Measurements from ENCODE around the gene MVB12B.

MVB12B gene

DNA sequence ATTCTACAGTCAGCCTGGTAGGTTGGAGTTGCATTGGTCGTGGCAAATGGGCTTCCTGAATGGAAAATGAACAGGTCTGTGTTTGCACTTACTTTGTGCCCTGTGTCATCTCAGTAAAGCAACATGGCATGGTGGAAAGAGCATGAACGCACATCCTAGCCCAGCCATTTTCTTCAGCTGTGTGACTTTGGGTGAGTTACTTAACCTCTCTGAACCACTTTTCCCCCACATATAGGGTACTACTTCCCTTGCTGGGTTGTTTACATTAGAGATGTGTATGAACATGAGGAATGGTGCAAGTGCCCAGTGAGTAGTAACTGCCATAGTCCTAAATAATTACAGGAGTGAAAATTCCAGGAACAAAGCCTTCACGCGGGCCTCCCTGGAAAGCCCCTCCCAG lies 83.6 kb downstream of the MVB12B start:
- peak in 1 of 42 donors; percentile 15 for DNase-seq
- intact Hi-C loops (cut with DNase I): no loop called here

GRCh38 chr9:126411225-126411947 lies 84.8 kb downstream of the MVB12B start:
- intact Hi-C loops (cut with DNase I): no loop called here
- DNase-seq: peak in 1 of 42 donors; percentile 14

DNA sequence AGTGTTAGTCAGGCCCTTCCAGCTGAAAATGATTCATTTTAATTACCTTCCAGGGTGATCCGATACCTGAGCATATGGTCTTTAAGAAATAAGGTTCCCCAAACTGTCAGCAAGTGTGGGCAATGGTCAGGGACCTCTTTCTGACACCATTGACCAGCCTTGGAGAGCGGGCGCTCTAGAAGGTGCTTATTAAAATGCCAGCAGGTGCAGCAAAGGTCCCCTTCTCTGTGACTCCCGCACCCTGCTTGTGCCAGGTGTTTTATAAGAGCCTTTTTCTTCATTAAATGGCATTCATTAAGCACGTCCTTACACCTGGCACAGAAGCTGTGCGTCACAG lies 85.3 kb downstream of the MVB12B start:
- DNase-seq: peak in 2 of 42 donors; percentile 15 to 28
- intact Hi-C loops (cut with DNase I): no loop called here

GRCh38 chr9:126412905-126413304 lies 86.3 kb downstream of the MVB12B start:
- peak in 1 of 42 donors; percentile 2 for DNase-seq
- intact Hi-C loops (cut with DNase I): no loop called here

- peak in 3 of 42 donors; percentile 12 to 37 (median 25) for DNase-seq
- intact Hi-C loops (cut with DNase I): no loop called here
These were observed 86.9 kb downstream of the MVB12B start for GRCh38 chr9:126413391-126414068.

GRCh38 chr9:126415741-126416370 lies 89.2 kb downstream of the MVB12B start:
- peak in 20 of 42 donors; percentile 27 to 82 (median 60) for DNase-seq
- intact Hi-C loops (cut with DNase I): no loop called here

DNA sequence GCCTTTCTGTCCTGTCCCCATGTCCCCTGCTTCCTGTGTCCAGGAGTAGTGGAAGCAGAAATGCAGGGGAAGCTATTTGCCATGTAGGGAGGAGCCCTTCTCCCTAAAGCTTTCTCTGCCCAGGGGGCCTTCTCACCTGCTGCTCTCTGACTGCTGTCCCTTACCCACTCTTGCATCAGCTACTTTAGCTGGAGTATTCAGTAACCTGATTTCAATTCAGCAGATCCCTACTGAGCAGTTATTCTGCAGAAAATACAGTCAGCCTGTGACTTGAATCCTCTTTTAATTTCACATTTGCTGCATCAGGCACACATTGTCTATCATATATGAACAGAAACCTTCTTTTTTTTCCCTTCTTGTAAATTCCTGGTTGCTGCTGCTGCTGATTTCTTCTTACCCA lies 90.4 kb downstream of the MVB12B start:
- peak in 3 of 42 donors; percentile 3 to 9 (median 6) for DNase-seq
- intact Hi-C loops (cut with DNase I): no loop called here

DNA sequence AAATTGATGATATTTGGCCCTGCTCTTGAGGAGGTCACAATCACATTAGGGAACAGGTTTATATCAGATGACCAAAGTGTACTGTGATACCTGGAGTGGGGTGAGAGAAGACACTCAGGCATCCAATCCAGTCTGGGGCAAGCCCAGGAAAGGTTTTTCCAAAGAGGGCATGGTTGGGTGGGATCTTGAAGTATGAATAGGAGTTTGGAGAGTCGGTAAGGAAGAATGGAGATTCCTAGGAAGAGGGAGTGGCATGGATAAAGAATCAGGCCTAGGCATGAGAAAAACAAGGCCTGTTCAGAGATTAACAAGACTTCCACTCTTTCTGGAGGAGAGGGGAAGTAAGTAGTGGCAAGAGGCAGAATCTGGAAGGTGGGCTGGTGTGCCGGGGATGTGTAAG lies 91.1 kb downstream of the MVB12B start:
- no peak for DNase-seq
- intact Hi-C loops (cut with DNase I): no loop called here

GRCh38 chr9:126418608-126419007 lies 92.0 kb downstream of the MVB12B start:
- peak in 3 of 42 donors; percentile 8 to 23 (median 10) for DNase-seq
- intact Hi-C loops (cut with DNase I): no loop called here

DNA sequence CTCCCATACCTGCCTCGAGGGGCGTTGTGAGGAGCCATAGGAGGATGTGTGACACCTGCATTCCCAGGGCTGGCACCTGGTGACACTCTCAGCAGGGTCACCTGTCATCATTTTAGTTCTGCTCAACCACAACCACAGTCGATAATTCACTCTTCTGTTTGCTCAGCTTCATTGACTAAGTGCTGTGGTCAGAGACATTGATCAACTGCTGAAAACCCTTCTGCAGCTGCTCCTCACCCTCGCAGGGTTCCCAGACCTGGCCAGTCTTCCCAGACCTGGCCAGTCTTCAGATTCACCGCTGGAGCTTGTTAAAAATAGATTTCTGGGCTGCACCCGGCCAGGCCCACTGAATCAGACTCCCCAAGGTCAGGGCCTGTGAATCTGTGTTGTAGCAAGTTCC lies 92.8 kb downstream of the MVB12B start:
- intact Hi-C loops (cut with DNase I): no loop called here
- DNase-seq: peak in 4 of 42 donors; percentile 8 to 38 (median 18)

DNA sequence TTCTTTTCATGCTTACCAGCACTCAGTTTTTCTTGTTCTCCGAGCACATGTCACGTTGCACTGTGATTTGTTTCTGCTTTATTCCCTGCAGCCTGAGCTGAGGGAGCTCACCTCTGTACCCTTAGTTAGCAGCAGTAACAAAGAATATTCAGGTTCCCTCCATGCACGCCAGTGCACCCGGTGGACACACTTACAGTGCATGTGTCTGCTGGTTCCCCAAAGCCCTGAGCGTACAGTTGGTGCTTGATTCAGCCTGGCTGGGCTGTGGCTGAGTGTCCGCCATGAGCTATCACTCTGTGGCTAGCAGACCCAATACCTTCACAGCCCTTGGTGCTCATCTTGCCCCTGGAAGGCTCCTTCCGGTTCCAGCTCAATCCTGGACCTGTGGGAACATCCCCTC lies 93.5 kb downstream of the MVB12B start:
- peak in 5 of 42 donors; percentile 9 to 38 (median 22) for DNase-seq
- intact Hi-C loops (cut with DNase I): no loop called here

- intact Hi-C loops (cut with DNase I): no loop called here
- DNase-seq: peak in 4 of 42 donors; percentile 7 to 36 (median 17)
These were observed 94.3 kb downstream of the MVB12B start for GRCh38 chr9:126420643-126421564.

DNA sequence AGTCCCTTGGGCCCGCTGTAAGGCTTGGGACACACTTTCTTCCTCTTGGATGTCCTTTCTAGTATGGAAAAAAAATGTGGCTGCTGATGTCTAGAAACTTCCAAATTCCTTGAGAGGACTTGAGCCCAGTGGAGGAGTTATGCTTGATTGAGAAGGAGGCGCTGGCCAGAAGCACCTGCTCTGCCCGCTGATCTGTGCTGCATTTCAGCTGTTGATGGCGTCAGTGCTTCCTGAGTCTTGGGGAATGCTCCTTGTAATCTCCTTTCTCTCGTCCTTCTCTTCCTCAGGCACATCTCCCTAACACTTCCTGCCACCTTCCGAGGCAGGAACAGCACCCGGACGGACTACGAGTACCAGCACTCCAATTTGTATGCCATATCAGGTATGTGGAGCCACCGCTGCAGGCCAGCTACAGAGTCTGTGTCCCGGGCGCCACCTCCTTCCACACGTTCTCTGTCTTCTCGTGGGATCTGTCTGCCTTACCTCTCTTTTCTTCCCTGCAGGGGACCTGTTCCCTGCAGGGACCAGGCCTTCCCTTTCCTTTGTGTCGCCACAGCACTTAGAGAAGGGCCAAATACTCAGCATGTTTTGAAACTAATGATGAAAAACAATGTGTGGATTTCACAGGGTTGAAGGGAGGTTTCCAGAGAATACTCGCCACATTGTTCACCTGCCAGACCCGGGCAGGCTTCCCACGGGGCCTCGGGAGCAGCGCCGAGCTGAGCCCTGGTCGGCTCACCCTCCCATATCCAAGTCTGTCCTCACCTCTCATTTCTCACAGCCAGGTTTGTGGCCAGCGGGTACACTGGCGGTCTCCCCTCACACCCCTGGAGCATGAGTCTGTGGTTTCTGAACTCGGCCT lies 95.2 kb downstream of the MVB12B start:
- intact Hi-C loops (cut with DNase I): no loop called here
- peak in 7 of 42 donors; percentile 10 to 49 (median 17) for DNase-seq

DNA sequence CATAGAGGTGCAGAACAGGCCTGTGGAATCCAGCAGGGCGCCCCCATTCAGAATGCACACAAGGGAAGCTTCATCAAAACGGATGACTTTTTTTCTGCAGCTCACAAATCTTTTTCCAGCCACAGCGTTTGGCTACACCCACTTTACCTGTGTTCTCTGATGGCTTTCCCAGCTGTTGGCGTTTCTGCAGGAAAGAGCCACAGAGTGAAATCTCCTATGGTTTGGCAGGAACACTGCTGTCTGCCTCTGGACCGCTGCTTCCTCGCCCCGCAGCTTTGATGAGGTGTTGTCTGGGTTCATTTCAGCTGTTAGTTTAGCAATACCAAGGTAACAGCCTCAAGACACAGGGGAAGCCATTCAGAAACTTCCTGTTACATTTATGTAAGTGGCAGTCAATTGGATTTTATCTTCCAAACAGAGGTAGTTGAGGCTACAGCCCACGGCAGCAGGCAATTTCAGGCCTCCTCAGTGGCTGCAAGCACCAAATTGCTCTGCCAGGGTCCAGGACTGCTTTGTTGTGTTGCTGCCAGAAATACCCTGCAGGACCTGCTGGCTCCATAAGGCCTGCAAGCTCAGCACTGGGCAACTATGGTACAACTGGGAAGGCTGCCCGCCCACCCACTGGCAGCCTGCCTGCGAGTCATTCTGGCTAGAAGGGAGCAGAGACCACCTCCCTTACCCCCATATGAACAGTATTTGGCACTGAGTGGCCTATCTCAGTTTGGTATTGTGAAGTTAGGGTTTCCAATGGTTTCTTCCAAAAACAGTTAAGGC lies 96.7 kb downstream of the MVB12B start:
- intact Hi-C loops (cut with DNase I): no loop called here
- peak in 14 of 42 donors; percentile 10 to 74 (median 46) for DNase-seq

DNA sequence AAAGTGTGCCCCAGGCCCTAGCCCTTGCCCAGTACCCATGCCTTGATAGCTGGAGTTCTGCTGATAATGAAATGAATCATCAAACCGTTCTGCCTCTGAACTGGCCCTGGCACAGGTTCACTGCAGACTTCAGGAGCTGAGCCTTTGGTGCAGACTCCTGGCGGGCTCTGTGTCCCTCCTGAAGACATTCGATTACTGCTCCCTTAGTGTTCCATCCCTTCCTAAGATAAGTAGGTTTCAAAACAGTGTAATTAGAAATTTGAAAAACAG lies 97.2 kb downstream of the MVB12B start:
- intact Hi-C loops (cut with DNase I): no loop called here

GRCh38 chr9:126424511-126424910 lies 97.9 kb downstream of the MVB12B start:
- intact Hi-C loops (cut with DNase I): no loop called here
- peak in 4 of 42 donors; percentile 7 to 35 (median 12) for DNase-seq

More for the DNA sequence above, 97.2 kb downstream of the MVB12B start:
- peak in 7 of 42 donors; percentile 8 to 34 (median 15) for DNase-seq

DNA sequence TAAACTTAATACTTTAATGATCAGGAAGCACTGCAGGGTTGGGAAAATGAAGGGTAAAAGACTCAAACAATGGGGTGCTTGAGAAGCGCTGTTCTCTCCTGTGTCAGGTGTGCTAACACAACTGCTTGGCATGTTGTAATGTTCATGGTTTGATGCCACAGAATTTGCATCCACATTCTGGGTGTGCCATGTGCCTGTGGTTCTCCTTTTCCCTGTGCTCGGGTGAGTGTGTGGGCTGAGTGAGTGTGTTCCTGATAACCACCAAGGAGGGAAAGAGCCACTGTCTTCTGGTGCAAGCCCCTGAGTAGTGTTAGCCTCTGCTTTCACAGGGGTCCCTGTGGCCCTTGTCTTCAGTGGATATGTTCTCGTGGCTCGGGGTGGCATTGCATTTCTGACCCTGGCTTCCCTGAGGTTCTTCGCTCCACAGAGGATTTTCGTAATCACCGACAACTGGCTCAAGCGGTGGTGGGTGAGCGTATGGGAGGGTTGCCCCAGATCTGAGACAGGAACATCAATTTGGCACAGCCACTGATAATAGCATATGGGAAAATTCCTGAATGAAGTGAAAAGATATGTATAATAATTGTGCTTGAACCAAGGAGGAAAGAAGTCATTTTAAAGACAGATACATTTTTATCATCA lies 102.0 kb downstream of the MVB12B start:
- DNase-seq: peak in 8 of 42 donors; percentile 7 to 42 (median 19)
- intact Hi-C loops (cut with DNase I): no loop called here
